HCT116 (cell line): ENCODE results near the gene DKK3. TPM values are rescaled to one million over a fixed set of nuclear protein-coding genes. Genes with fewer than 3 reads are reported as not detected.

Experiments used
- ATAC-seq: fragments of 200-7000 bp; cut with Tn5 transposase; 2 replicates; pipeline ENCODE4 v1.9.1; 2020; ENCODE audit warnings: mild to moderate bottlenecking, moderate library complexity
- BruUV-seq: library from RNA; stranded (reverse); fragments of 400-500 nt; replicated peaks from 2 replicates; lab custom pipeline; 2021; lab: Mats Ljungman, UMichigan
- CTCF ChIA-PET: fragments of 300-600 bp; sonication (Branson Sonifier 250); formaldehyde crosslinking; loops from one replicate; lab custom pipeline; 2021; ENCODE audit warnings: antibody characterized with exemption; lab: Charles Lee
- POLR2A ChIA-PET: fragments of 300-600, 350-600 bp; sonication (Branson Sonifier 250); formaldehyde crosslinking; loops from one replicate; lab custom pipeline; 2021; ENCODE audit warnings: antibody characterized with exemption; lab: Charles Lee
- RAD21 ChIA-PET, 2 experiments: fragments of 300-600 bp; sonication (Branson Sonifier 250); formaldehyde crosslinking; loops; one replicate each; lab custom pipeline; 2023; ENCODE audit warnings: low total read pairs in 2 of 2; ENCODE audit not compliant: uncharacterized antibody in 2 of 2, unreplicated experiment in 2 of 2, low non-redundant PET in 1 of 2; lab: Charles Lee
- DNase-seq: peaks from one replicate; pipeline ENCODE4 v3.0.0-alpha.2; 2010; ENCODE audit warnings: low read depth, low spot score
- H2AFZ ChIP-seq: fragments of 200-600 bp; shearing (Covaris generic), sonication (generic); 2 replicates; pipeline ENCODE4 v1.6.1; 2017; ENCODE audit warnings: low read depth, mixed run types, mixed read lengths, antibody characterized with exemption, low read length; ENCODE audit not compliant: poor library complexity, severe bottlenecking
- H3K27ac ChIP-seq: 2 replicates; pipeline ENCODE4 v1.5.1; 2012; ENCODE audit warnings: low read depth, low read length
- H3K27me3 ChIP-seq: fragments of 200-600 bp; sonication (generic); 2 replicates; pipeline ENCODE4 v1.6.1; 2016; ENCODE audit warnings: mixed run types, low read length, mixed read lengths; ENCODE audit not compliant: insufficient read depth
- H3K36me3 ChIP-seq, 2 experiments: fragments of 200-500 bp in 1 of 2; fragments of 200-600 bp in 1 of 2; sonication (Bioruptor generic) in 1 of 2; sonication (generic) in 1 of 2; 2 replicates each; pipeline versions ENCODE4 v1.5.1 to v1.6.1; 2014 to 2016; ENCODE audit warnings: low read length in 2 of 2, inconsistent platforms in 1 of 2, mixed read lengths in 1 of 2, mixed run types in 1 of 2; ENCODE audit not compliant: insufficient read depth in 2 of 2, control insufficient read depth in 1 of 2
- H3K4me1 ChIP-seq, 2 experiments: fragments of 200-600 bp in 1 of 2; sonication (generic) in 1 of 2; 2 replicates each; pipeline versions ENCODE4 v1.5.1 to v1.6.1; 2012 to 2017; ENCODE audit warnings: low read length in 2 of 2, inconsistent platforms in 1 of 2, mild to moderate bottlenecking in 1 of 2, mixed read lengths in 1 of 2, mixed run types in 1 of 2, moderate library complexity in 1 of 2; ENCODE audit not compliant: insufficient read depth in 2 of 2, control insufficient read depth in 1 of 2
- H3K4me2 ChIP-seq: fragments of 200-600 bp; sonication (generic); 2 replicates; pipeline ENCODE4 v1.6.1; 2017; ENCODE audit warnings: mixed run types, low read length, mixed read lengths
- H3K4me3 ChIP-seq, 2 experiments: fragments of 200-600 bp in 1 of 2; sonication (generic) in 1 of 2; replicated peaks in 1 of 2; 2 replicates each; pipeline ENCODE4 v1.5.1; 2011 to 2016; ENCODE audit warnings: low read length in 2 of 2, control low read depth in 1 of 2, low read depth in 1 of 2, mild to moderate bottlenecking in 1 of 2, mixed read lengths in 1 of 2, mixed run types in 1 of 2
- H3K79me2 ChIP-seq: fragments of 200-600 bp; sonication (generic); 2 replicates; pipeline ENCODE4 v1.6.1; 2017; ENCODE audit warnings: mild to moderate bottlenecking, mixed run types, low read length, moderate library complexity, mixed read lengths; ENCODE audit not compliant: insufficient read depth
- H3K9ac ChIP-seq: fragments of 200-600 bp; sonication (generic); 2 replicates; pipeline ENCODE4 v1.6.1; 2016; ENCODE audit warnings: low read length, mixed read lengths
- H3K9me2 ChIP-seq: fragments of 200-600 bp; sonication (generic), shearing (Covaris generic); 2 replicates; pipeline ENCODE4 v1.6.1; 2017; ENCODE audit warnings: mixed run types, mild to moderate bottlenecking, moderate library complexity; ENCODE audit not compliant: insufficient read depth
- H3K9me3 ChIP-seq, 2 experiments: fragments of 200-500 bp in 1 of 2; fragments of 200-600 bp in 1 of 2; sonication (Bioruptor generic) in 1 of 2; sonication (generic) in 1 of 2; 2 replicates each; pipeline ENCODE4 v1.6.1; 2014 to 2017; ENCODE audit warnings: low read length in 2 of 2, mixed read lengths in 2 of 2, inconsistent platforms in 1 of 2, low read depth in 1 of 2, mild to moderate bottlenecking in 1 of 2, mixed run types in 1 of 2, moderate library complexity in 1 of 2; ENCODE audit not compliant: control insufficient read depth in 1 of 2, insufficient read depth in 1 of 2
- H4K20me1 ChIP-seq: fragments of 200-600 bp; sonication (generic), shearing (Covaris generic); 2 replicates; pipeline ENCODE4 v1.6.1; 2017; ENCODE audit warnings: mixed run types, mild to moderate bottlenecking, moderate library complexity; ENCODE audit not compliant: insufficient read depth
- CBX3 ChIP-seq: IDR thresholded peaks from 2 replicates; pipeline ENCODE4 v1.6.1; 2012; ENCODE audit warnings: low read depth
- EGR1 ChIP-seq: IDR thresholded peaks from 2 replicates; pipeline ENCODE4 v1.6.1; 2012; ENCODE audit warnings: low read depth
- EZH2 ChIP-seq: fragments of 200-600 bp; sonication (generic); IDR thresholded peaks from 2 replicates; pipeline ENCODE4 v1.6.1; 2017; ENCODE audit warnings: antibody characterized with exemption, mixed run types
- EZH2phosphoT487 ChIP-seq: fragments of 200-600 bp; IDR thresholded peaks from 2 replicates; pipeline ENCODE4 v1.6.1; 2018; ENCODE audit warnings: antibody characterized with exemption, borderline replicate concordance
- JUND ChIP-seq: IDR thresholded peaks from 2 replicates; pipeline ENCODE4 v1.6.1; 2012
- POLR2A ChIP-seq: IDR thresholded peaks from 2 replicates; pipeline ENCODE4 v1.7.0; 2011; ENCODE audit warnings: borderline replicate concordance; ENCODE audit not compliant: insufficient read depth, insufficient read length; ENCODE audit errors: extremely low read depth
- SIN3A ChIP-seq: IDR thresholded peaks from 2 replicates; pipeline ENCODE4 v1.6.1; 2012; ENCODE audit warnings: low read depth
- SRF ChIP-seq: IDR thresholded peaks from 2 replicates; pipeline ENCODE4 v1.6.1; 2012; ENCODE audit warnings: low read depth
- intact Hi-C: fragments of 100-400 bp; cut with micrococcal nuclease; formaldehyde crosslinking; loops from 2 replicates; pipeline ENCODE4 v1.10.0; 2022
- total RNA-seq: library from RNA; stranded (reverse); gene quantifications from one replicate; pipeline ENCODE4 v1.2.1, GENCODE V29; 2021; ENCODE audit not compliant: unreplicated experiment

The DKK3 gene
- total RNA-seq, 1 experiment from 2014 or later, result 0.49 TPM

DNA sequence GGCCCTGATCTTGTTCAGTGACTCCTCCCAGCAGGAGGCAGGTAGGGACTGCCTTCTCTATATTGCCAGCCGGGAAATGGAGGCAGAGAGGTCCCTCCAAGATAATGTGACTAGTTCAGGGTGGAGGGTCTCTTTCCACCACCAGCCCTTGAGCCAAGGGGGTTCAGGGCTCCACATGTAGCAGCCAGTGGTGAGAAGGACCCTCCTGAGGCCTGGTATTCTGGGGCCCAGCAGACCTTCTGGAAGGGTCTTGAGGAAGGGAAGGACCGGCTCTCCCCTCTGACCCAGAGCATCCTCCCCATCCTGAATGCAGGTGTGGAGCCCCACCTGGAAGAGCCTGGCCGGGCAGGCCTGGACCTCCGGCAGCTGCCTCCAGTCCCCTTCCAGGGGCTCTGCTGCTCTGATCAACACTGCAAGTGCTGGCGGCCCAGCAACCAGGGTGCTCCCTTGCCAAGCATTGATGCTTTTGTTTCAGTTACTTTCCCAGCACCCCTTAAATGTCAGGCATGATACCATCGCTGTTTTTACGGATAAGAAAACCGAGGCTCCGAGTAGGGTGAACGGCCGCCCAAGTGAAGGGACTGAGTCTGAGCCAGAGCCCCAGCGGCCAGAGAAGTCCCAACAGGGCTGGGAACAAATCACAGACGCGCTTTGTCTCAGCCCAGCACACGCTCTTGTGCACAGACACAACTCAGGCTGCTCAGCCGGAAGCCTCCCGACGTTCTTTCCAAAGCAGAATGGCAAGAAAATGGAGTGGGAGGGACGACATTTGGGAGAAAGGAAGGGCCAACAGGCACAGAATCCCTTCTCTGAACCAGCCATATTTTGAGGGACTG lies 38.8 kb downstream of the DKK3 start:
- DNase-seq (no peak), ATAC-seq (no peak)
- Histone ChIP-seq H3K9me3 (no peaks in the 10 kb centered on the region), H3K4me1 (peaks cover 0 to 7% of the 10 kb centered on the region in 2 experiments; a peak in 1 of 4 replicates), H3K27me3 (no peaks in the 10 kb centered on the region), H3K9ac (no peak overlapping the region), H3K36me3 (no peaks in the 10 kb centered on the region), H4K20me1 (no peaks in the 10 kb centered on the region), H3K4me2 (no peak overlapping the region), H3K9me2 (no peaks in the 10 kb centered on the region), H3K4me3 (no peak overlapping the region), H2AFZ (no peak overlapping the region), H3K27ac (no peak overlapping the region), H3K79me2 (no peaks in the 10 kb centered on the region)
- ChIA-PET RAD21 (no interaction called here), POLR2A (no interaction called here), CTCF (no interaction called here)
- BruUV-seq, result no TSS peak
- intact Hi-C loops, result no loop called here
- no peak for TF ChIP-seq EGR1
- no peak for TF ChIP-seq CBX3
- no peak for TF ChIP-seq EZH2phosphoT487
- TF ChIP-seq SRF, result no peak
- TF ChIP-seq JUND, result no peak
- no peak for TF ChIP-seq POLR2A
- no peak for TF ChIP-seq EZH2

DNA sequence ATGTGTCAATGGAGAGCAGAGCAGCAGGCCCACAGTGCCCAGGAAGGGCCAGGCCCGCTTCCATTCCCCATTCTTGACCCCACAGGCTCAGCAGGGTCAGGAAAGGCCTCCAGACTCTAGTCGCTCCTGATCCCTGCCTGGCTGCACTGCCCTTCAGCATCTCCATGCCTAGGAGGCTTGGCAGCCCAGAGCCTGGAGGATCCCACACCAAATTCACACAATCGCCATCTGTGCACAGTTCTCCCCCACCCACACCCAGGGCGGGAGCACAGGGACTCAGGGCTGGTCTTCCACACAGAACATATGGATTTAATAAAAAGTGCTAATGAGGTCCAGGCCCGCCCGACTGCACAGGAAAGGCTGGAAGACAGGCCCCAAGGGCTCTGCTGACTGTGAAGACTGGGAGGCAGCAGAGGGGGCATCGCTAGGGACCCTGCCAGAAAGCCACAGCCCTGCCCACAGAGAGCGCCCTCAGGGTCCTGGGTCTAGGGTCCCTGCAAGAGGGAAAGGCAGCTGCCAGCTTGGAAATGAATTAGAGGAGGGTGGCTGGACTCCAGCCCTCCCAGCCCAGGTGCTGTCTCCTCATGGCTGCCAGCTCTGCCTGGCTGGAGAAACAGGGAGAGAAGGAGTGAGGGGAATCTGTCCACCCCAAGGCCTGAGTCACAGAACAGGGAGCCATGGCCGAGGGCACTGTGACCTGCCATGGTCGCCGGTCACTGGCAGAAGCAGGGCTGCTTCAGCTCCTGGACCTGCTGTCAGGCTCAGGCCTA lies 39.7 kb downstream of the DKK3 start:
- Histone ChIP-seq H3K36me3 (no peaks in the 10 kb centered on the region), H3K79me2 (no peaks in the 10 kb centered on the region), H3K9ac (no peak overlapping the region), H4K20me1 (no peaks in the 10 kb centered on the region), H3K9me3 (no peaks in the 10 kb centered on the region), H3K9me2 (no peaks in the 10 kb centered on the region), H3K4me2 (no peak overlapping the region)
- ChIA-PET POLR2A (no interaction called here), RAD21 (no interaction called here)
- ATAC-seq (no peak), DNase-seq (no peak)
- TF ChIP-seq EZH2, result no peak
- no peak for TF ChIP-seq SIN3A
- no peak for TF ChIP-seq EGR1
- no peak for TF ChIP-seq JUND
- TF ChIP-seq, all 23 proteins: peak for 0
- BruUV-seq, result no TSS peak
- Histone ChIP-seq H3K4me1 (peaks cover 0 to 7% of the 10 kb centered on the region in 2 experiments; a peak in 1 of 4 replicates), H3K4me3 (no peak overlapping the region), H2AFZ (no peak overlapping the region), H3K27me3 (no peaks in the 10 kb centered on the region), H3K27ac (no peak overlapping the region)
- intact Hi-C loops, result no loop called here
- CTCF ChIA-PET, result no interaction called here
